ENCODE measurements around the gene CTU1. TPM values are rescaled to one million over a fixed set of nuclear protein-coding genes. Genes with fewer than 3 reads are reported as not detected.

CTU1 gene
- total RNA-seq, 6 experiments from 2014 or later, result 5.0 to 8.9 (median 5.9) TPM

DNA sequence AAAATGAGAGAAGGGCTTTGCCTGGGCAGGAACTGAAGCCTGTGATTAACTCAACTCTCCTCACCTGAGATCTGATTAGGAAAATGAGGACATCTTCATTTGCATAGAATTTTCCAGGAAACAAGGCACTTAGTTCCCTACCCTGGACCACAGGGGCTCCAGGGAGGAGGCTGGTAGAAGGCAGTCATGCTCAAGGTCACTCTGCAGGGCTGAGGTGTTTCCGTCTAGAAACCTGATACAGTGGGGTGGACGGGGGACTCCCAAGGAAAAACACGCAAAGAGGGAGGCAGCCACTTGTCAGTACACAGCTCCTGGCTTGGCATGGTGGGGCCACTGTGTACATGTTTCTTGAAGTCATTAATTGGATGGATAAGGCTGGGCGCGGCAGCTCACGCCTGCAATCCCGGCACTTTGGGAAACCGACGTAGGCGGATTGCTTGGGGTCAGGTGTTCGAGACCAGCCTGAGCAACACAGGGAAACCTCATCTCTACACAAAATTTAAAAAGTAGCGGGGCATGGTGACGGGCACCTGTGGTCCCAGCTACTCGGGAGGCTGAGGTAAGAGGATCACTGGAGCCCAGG, 31.5 kb downstream of the CTU1 start:
- no peak for DNase-seq
- Mint-ChIP-seq H3K4me1 (ENCODE audit: low read depth) (no peaks in the 10 kb centered on the region), H3K27ac (no peak overlapping the region), H3K36me3 (ENCODE audit: low read depth) (no peaks in the 10 kb centered on the region), H3K4me3 (no peak overlapping the region), H3K27me3 (ENCODE audit: insufficient read depth) (peaks cover 1% of the 10 kb centered on the region; the same call in 1 of the 2 replicates), H3K9me3 (peaks cover 10% of the 10 kb centered on the region)
- TF ChIP-seq, protein P1, sequence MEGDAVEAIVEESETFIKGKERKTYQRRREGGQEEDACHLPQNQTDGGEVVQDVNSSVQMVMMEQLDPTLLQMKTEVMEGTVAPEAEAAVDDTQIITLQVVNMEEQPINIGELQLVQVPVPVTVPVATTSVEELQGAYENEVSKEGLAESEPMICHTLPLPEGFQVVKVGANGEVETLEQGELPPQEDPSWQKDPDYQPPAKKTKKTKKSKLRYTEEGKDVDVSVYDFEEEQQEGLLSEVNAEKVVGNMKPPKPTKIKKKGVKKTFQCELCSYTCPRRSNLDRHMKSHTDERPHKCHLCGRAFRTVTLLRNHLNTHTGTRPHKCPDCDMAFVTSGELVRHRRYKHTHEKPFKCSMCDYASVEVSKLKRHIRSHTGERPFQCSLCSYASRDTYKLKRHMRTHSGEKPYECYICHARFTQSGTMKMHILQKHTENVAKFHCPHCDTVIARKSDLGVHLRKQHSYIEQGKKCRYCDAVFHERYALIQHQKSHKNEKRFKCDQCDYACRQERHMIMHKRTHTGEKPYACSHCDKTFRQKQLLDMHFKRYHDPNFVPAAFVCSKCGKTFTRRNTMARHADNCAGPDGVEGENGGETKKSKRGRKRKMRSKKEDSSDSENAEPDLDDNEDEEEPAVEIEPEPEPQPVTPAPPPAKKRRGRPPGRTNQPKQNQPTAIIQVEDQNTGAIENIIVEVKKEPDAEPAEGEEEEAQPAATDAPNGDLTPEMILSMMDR (IDR thresholded peaks at IDR 0.05), result no peak

DNA sequence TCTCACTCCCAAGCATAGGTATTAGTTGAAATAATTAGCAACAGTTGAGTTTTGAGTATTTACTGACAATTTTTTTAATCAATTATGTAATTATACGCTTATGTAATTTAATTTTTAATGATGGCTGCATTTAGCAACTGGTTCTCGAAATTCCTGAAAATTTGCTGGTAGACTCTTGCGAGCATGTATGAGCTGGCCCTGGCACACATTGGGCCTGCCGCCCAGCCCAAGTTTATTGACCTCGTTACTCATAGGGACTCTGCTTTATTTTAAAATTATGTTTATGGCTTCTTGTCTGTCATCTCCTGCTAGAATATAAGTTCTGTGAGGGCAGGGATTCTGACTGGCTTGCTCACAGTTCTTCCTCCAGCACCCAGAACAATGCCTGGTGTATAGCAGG, 32.2 kb downstream of the CTU1 start:
- Mint-ChIP-seq H3K4me3 (no peak overlapping the region), H3K9me3 (peaks cover 10% of the 10 kb centered on the region), H3K4me1 (ENCODE audit: low read depth) (no peaks in the 10 kb centered on the region), H3K36me3 (ENCODE audit: low read depth) (no peaks in the 10 kb centered on the region), H3K27me3 (ENCODE audit: insufficient read depth) (peaks cover 1% of the 10 kb centered on the region; the same call in 1 of the 2 replicates), H3K27ac (no peak overlapping the region)
- TF ChIP-seq, protein P1 (IDR thresholded peaks at IDR 0.05), result no peak
- DNase-seq, result no peak

DNA sequence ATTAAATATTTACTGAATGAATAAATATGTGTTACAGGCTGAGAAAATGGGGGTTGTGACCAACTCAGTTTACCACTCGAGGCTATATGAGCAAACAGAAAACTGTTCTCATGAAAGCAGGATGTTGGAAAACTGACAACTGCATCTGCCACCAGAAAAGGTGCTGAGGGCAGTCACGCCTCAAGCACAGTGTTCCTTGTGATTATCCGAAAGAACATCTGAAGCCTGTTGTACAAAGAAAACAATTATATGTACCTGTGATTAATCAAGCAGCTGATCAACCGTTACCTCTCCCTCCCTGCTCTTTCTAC, 37.2 kb downstream of the CTU1 start:
- no peaks in the 10 kb centered on the region for H3K4me1 Mint-ChIP-seq (ENCODE audit: low read depth)
- TF ChIP-seq, protein P1 (IDR thresholded peaks at IDR 0.05), result no peak
- peaks cover 13% of the 10 kb centered on the region for H3K9me3 Mint-ChIP-seq

DNA sequence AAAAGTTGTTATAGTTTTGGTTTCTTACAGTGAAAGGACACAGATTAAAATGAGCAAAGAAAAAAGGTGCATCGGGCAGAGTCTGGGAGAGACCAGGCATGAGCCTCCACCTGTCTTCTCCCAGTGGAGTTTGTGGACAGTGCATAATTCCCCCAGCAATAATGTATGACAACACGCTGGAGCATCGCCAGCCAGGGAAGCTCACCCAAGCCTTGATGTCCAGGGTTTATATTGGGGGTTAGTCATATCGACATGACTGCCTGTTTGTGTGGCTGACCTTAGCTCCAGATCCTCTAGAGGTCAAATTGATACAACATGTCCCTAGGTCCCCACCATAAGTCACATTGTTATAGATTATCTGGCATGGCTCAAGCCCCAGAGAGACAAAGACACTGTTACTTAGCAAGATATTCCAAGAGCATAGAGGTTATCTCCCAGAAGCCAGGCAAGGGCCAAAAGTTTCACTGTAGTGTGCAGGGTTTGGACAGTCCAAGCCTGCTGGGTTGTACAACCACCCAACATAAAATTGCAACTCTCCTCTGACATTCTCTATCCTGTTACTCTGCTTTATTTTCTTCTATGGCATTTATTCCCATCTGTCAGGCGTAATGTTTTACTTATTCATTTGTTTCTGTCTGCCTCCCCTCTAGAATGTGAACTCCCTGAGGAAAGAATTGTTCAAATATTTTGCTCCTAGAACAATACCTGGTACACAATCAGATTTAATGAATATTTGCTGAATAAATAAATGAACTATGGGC, 37.7 kb downstream of the CTU1 start:
- Mint-ChIP-seq H3K4me1 (ENCODE audit: low read depth) (no peaks in the 10 kb centered on the region), H3K27ac (no peak overlapping the region), H3K4me3 (no peak overlapping the region), H3K36me3 (ENCODE audit: low read depth) (peaks cover 5% of the 10 kb centered on the region; the same call in 1 of the 2 replicates), H3K27me3 (ENCODE audit: insufficient read depth) (peaks cover 3% of the 10 kb centered on the region; the same call in 1 of the 2 replicates), H3K9me3 (peaks cover 13% of the 10 kb centered on the region)
- DNase-seq, result no peak
- TF ChIP-seq, protein P1 (IDR thresholded peaks at IDR 0.05), result no peak

More for the DNA sequence above, 37.2 kb downstream of the CTU1 start:
- H3K27ac Mint-ChIP-seq, result no peak overlapping the region
- no peak overlapping the region for H3K4me3 Mint-ChIP-seq
- peaks cover 5% of the 10 kb centered on the region; the same call in 1 of the 2 replicates for H3K36me3 Mint-ChIP-seq (ENCODE audit: low read depth)
- H3K27me3 Mint-ChIP-seq (ENCODE audit: insufficient read depth), result peaks cover 3% of the 10 kb centered on the region; the same call in 1 of the 2 replicates
- DNase-seq, result no peak

DNA sequence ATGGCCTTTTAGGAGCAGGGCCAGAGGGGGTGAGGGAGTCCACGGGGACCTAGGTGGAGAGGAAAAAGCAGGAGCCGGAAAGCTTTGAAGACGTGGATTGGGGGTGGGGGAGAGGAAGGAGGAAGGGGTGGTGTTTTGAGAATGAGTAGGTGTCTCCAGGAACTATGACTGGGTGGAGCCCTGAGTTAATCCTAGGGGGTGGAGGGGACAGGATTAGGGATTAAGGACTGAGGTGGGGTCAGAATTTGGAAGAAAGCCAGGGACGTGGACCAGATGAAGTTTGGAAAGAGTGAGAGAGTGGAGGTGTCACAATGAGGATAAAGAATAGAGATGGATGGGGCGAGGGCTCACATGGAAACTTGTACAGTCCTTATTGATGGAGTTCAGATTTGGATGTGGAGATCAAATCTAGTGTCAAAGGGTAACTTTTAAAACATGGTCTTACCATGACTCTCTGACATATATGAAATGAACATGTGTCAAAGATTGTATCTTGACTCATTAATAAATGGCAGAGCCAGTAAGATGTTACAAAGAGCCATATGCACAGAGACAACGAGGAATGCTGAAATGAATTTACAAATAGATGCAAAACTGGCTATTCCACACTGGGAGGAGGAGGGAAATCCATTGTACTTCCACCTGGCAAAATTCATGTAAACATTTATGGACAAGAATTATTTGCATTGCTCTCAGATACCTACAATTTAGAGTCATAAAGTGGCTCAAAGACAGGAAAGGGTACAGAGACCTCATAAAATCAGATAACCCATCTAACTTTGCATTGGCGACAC, 41.6 kb downstream of the CTU1 start:
- H3K4me1 Mint-ChIP-seq (ENCODE audit: low read depth), result no peaks in the 10 kb centered on the region

More for the DNA sequence above, 41.6 kb downstream of the CTU1 start:
- Mint-ChIP-seq H3K4me3 (no peak overlapping the region), H3K27ac (no peak overlapping the region), H3K9me3 (peaks cover 18% of the 10 kb centered on the region), H3K27me3 (ENCODE audit: insufficient read depth) (peaks cover 6% of the 10 kb centered on the region), H3K36me3 (ENCODE audit: low read depth) (peaks cover 5% of the 10 kb centered on the region; the same call in 1 of the 2 replicates)
- TF ChIP-seq, protein P1 (IDR thresholded peaks at IDR 0.05), result no peak
- no peak for DNase-seq
